HTERT RPE-1 (cell line): Measurements from ENCODE around the gene FAM236A.
"Not testable (repeated sequence)": the region's sequence is repeated elsewhere in the genome, so short reads cannot be mapped to it uniquely, and the experiment has no call there.

Experiments used
- in situ Hi-C: fragments of 300-500 bp; cut with MboI; formaldehyde crosslinking; loops from 4 replicates; pipeline ENCODE4 v1.14.3; 2020; ENCODE audit warnings: low sequenced_read_pairs

Gene FAM236A

DNA sequence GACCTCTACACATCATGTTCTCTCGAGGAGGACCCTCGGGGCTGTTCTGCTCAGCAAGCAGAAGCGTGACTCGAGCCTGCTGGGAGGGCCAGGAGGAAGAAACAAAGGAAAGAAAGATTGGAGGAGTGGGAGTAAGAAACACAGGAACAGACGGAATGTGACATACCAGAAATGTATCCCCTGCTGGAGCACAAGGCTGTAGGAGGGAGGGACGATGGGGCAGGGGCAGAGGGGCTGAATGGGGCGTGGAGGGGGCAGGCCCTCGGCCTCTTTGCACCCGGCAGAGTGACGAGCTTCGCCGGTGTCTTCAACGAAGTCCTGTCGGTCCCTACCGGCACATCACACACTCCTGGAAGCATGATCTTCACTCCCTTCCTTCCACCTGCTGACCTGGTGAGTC, at the start of gene FAM236A:
FAM236A (plus strand) TSS at position 301 of the 400 bp plus-strand sequence; CDS start at position 358, 57 bp downstream.
- in situ Hi-C loops: not testable (repeated sequence)

DNA sequence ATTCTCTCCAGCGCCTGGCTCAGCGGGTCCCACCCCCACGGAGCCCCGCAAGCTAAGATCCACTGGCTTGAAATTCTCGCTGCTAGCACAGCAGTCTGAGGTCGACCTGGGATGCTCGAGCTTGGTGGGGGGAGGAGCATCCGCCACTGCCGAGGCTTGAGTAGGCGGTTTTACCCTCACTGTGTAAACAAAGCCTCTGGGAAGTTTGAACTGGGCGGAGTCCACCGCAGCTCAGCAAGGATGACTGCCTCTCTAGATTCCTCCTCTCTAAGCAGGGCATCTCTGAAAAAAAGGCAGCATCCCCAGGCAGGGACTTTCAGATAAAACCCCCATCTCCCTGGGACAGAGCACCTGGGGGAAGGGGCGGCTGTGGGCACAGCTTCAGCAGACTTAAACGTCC, 48.3 kb upstream of the FAM236A start:
- in situ Hi-C loops: not testable (repeated sequence)

GRCh38 chrX:72912315-72912714, 25.7 kb upstream of the FAM236A start, which contains the start of gene FAM236C:
Gene FAM236C (plus strand): TSS chrX:72912615. CDS start chrX:72912715, 100 bp downstream.
- in situ Hi-C loops: not testable (repeated sequence)

DNA sequence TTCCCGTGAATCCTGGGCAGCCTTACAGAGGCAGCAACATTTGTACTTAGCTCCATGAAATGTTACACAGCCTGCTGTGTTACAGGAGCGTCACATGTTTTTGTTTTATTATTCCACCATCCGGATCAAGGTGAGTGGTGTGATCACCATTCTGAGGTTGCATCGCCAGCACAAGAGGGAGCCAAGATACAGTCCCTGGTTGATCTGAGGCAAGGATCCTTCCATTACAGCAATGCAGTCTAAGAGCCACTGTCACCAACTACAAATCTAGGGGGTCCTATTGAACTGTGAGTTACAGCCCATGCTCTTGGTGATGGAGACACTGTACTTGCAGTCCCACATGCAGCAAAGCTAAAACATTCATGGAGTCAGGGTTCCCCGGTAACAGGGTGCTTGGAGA, 21.9 kb upstream of the FAM236A start:
- in situ Hi-C loops: not testable (repeated sequence)

- in situ Hi-C loops: not testable (repeated sequence)
Observed at GRCh38 chrX:72932283-72932682, 5.7 kb upstream of the FAM236A start.

DNA sequence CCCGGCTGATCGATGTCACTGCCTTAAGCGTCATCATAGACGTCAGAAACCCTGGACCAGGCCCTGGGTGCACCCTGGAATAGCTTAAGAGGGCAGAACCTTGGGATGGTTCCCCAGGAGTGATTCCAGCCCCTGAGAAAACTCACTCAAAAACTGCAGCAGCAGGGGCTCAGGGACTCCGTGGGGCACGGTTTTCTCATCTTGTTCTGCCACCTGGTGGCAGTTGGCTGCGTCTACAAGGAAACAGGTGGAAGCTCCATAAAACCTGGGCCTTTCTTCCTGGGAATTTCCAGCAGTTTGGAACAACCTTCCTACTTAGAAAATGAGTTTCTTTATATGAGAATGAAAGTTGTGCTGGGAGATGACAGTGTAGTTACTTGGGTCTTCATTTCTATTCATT, 1.6 kb upstream of the FAM236A start:
- in situ Hi-C loops: not testable (repeated sequence)

GRCh38 chrX:72936882-72937455, 1.0 kb upstream of the FAM236A start:
- in situ Hi-C loops: not testable (repeated sequence)

GRCh38 chrX:72942272-72942671, 4.3 kb downstream of the FAM236A start:
- in situ Hi-C loops: not testable (repeated sequence)

GRCh38 chrX:72943035-72943818, 5.2 kb downstream of the FAM236A start:
- in situ Hi-C loops: not testable (repeated sequence)

DNA sequence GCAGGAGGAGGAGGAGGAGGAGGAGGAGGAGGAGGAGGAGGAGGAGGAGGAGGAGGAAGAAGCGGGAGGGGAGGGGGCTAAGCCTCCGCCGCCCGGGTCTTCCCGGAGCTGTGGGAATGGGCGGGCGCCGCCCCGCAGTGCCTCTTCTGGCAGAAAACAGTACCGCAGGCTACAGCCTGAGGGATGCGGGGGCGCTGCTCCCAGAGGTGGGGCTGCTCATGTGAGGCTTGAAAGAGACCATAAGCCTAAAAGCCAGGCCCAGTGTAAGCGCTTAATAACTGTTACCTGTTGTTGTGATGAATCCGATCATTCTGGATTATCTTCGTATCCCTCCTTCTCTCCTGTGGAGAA, 5.8 kb downstream of the FAM236A start, which contains the start of gene DMRTC1:
DMRTC1 (minus strand) TSS at position 19 of the 351 bp plus-strand sequence. CDS start 68,143 bp downstream, outside the sequence.
- in situ Hi-C loops: not testable (repeated sequence)

- in situ Hi-C loops: not testable (repeated sequence)
Observed at GRCh38 chrX:72959971-72960370, 22.0 kb downstream of the FAM236A start.

DNA sequence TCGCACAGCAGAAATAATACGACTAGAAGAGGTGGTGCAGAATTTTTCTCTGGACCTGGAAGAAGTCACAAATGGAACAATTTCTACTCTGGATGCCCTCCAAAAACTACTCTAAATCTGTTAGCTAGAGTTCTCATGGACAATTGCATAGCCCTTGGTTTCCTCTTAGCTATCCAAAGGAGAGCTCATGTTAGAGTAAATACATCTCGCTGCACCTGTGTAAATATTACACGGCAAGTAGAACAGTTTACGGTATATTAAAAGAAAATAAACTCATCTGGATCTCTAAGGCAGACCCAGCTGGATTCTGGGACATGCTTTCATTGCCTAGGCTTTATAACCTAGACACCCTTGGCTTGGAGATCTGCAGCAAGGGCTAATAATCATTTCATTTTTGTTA, 33.9 kb downstream of the FAM236A start:
- in situ Hi-C loops: not testable (repeated sequence)

GRCh38 chrX:72974885-72975284, 36.9 kb downstream of the FAM236A start:
- in situ Hi-C loops: not testable (repeated sequence)

DNA sequence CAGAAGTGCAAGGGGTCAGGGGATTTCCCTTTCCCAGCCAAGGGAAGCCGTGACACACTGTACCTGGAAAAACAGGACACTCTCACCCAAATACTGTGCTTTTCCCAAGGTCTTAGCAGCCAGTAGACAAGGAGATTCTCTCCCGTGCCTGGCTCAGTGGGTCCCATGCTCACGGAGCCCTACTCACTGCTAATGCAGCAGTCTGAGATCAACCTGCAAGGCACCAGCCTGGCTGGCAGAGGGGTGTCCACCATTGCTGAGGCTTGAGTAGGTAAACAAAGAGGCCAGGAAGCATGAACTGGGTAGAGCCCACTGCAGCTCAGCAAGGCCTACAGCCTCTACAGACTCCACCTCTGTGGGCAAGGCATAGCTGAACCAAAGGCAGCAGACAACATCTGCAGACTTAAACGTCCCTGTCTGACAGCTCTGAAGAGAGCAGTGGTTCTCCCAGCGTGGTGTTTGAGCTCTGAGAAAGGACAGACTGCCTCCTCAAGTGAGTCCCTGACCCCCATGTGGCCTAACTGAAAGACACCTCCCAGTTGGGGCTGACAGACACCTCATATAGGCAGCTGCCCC, 43.0 kb downstream of the FAM236A start:
- in situ Hi-C loops: not testable (repeated sequence)
